Measurements from ENCODE around the gene SCT.
"Not testable (repeated sequence)": the region's sequence is repeated elsewhere in the genome, so short reads cannot be mapped to it uniquely, and the experiment has no call there.

SCT gene

GRCh38 chr11:626475-627307 is at the start of gene SCT:
Gene SCT (minus strand): TSS chr11:627181. CDS start chr11:627143, 38 bp downstream.
- no peak for DNase-seq (ENCODE audit: low read depth, low spot score)

GRCh38 chr11:674406-674805 is 47.4 kb upstream of the SCT start:
- DNase-seq (ENCODE audit: low read depth, low spot score), result no peak

- no peak for DNase-seq (ENCODE audit: low read depth, low spot score)
Measured at GRCh38 chr11:673866-674265, 46.9 kb upstream of the SCT start.

GRCh38 chr11:665704-666281 is 38.8 kb upstream of the SCT start:
- no peak for DNase-seq (ENCODE audit: low read depth, low spot score)

- no peak for DNase-seq (ENCODE audit: low read depth, low spot score)
Measured at GRCh38 chr11:665062-665703, 38.2 kb upstream of the SCT start.

- no peak for DNase-seq (ENCODE audit: low read depth, low spot score)
Measured at GRCh38 chr11:662689-663274, 35.8 kb upstream of the SCT start.

- DNase-seq (ENCODE audit: low read depth, low spot score), result no peak
Measured at GRCh38 chr11:660681-661444, 33.9 kb upstream of the SCT start.

GRCh38 chr11:660281-660680 is 33.3 kb upstream of the SCT start:
- no peak for DNase-seq (ENCODE audit: low read depth, low spot score)

- no peak for DNase-seq (ENCODE audit: low read depth, low spot score)
Measured at GRCh38 chr11:659532-660085, 32.6 kb upstream of the SCT start.

GRCh38 chr11:657691-658126 is 30.7 kb upstream of the SCT start:
- no peak for DNase-seq (ENCODE audit: low read depth, low spot score)

- no peak for DNase-seq (ENCODE audit: low read depth, low spot score)
Measured at GRCh38 chr11:656866-657265, 29.9 kb upstream of the SCT start.

- DNase-seq (ENCODE audit: low read depth, low spot score), result no peak
Measured at GRCh38 chr11:656426-656825, 29.4 kb upstream of the SCT start.

- DNase-seq (ENCODE audit: low read depth, low spot score), result no peak
Measured at GRCh38 chr11:655036-655726, 28.2 kb upstream of the SCT start.

GRCh38 chr11:654444-654843 is 27.5 kb upstream of the SCT start:
- not testable (repeated sequence) for DNase-seq (ENCODE audit: low read depth, low spot score)

GRCh38 chr11:653837-654236 is 26.9 kb upstream of the SCT start:
- no peak for DNase-seq (ENCODE audit: low read depth, low spot score)

GRCh38 chr11:653136-653535 is 26.2 kb upstream of the SCT start:
- not testable (repeated sequence) for DNase-seq (ENCODE audit: low read depth, low spot score)

- DNase-seq (ENCODE audit: low read depth, low spot score), result no peak
Measured at GRCh38 chr11:650482-650881, 23.5 kb upstream of the SCT start.

GRCh38 chr11:647672-648158 is 20.7 kb upstream of the SCT start:
- DNase-seq (ENCODE audit: low read depth, low spot score), result not testable (repeated sequence)

GRCh38 chr11:646214-646613 is 19.2 kb upstream of the SCT start:
- no peak for DNase-seq (ENCODE audit: low read depth, low spot score)

GRCh38 chr11:645536-645935 is 18.6 kb upstream of the SCT start:
- no peak for DNase-seq (ENCODE audit: low read depth, low spot score)

Data from activated naive CD8-positive, alpha-beta T cell treated with anti-CD3 and anti-CD28 coated beads, Interleukin-2, amount 50 U/mL, for 16 hours (primary cell).